HEK293 (cell line): Measurements from ENCODE around the gene NEURL1.

Experiments
- CTCF ChIA-PET: fragments of 350-600 bp; formaldehyde crosslinking; extraction: SDS; loops from one replicate; lab custom pipeline; 2021; ENCODE audit warnings: antibody characterized with exemption; lab: Yijun Ruan, JAX
- POLR2A ChIA-PET: fragments of 300-600 bp; formaldehyde crosslinking; extraction: SDS; loops from one replicate; lab custom pipeline; 2020; ENCODE audit warnings: antibody characterized with exemption, inconsistent platforms; lab: Yijun Ruan, JAX
- H3K27ac ChIP-seq: fragments of 200-500 bp; sonication (Bioruptor generic); 2 replicates; pipeline ENCODE4 v1.5.1; 2014; ENCODE audit warnings: low read depth, low read length, control low read depth, inconsistent platforms; ENCODE audit errors: extremely low read depth
- H3K36me3 ChIP-seq, 2 experiments: fragments of 200-500 bp in 1 of 2; sonication (Bioruptor generic) in 1 of 2; 1 replicate in 1 of 2; 2 replicates in 1 of 2; pipeline ENCODE4 v1.5.1; 2014 to 2017; ENCODE audit warnings: inconsistent platforms in 2 of 2, low read length in 2 of 2; ENCODE audit not compliant: control insufficient read depth in 2 of 2, insufficient read depth in 1 of 2
- H3K4me1 ChIP-seq: fragments of 200-500 bp; sonication (Bioruptor generic); 2 replicates; pipeline ENCODE4 v1.5.1; 2014; ENCODE audit warnings: mild to moderate bottlenecking, low read length, inconsistent platforms; ENCODE audit not compliant: control insufficient read depth, insufficient read depth
- H3K4me3 ChIP-seq: 2 replicates; pipeline ENCODE4 v1.5.1; 2011; ENCODE audit warnings: low read depth, mild to moderate bottlenecking, control low read depth, low read length, moderate library complexity
- H3K9me3 ChIP-seq: fragments of 200-500 bp; sonication (Bioruptor generic); 2 replicates; pipeline ENCODE4 v1.5.1; 2014; ENCODE audit warnings: low read depth, low read length, inconsistent platforms; ENCODE audit not compliant: control insufficient read depth, insufficient read depth
- EGR2 ChIP-seq: fragments of 450-650 bp; formaldehyde crosslinking; IDR thresholded peaks from 2 replicates; pipeline ENCODE4 v1.5.1; 2016; ENCODE audit warnings: low read depth, missing biosample characterization, missing genetic modification characterization
- FEZF1 ChIP-seq: fragments of 450-650 bp; formaldehyde crosslinking; IDR thresholded peaks from 2 replicates; pipeline ENCODE4 v1.5.1; 2016; ENCODE audit warnings: missing biosample characterization, missing genetic modification characterization
- GLI2 ChIP-seq: fragments of 450-650 bp; formaldehyde crosslinking; IDR thresholded peaks from 2 replicates; pipeline ENCODE4; 2017; ENCODE audit warnings: missing biosample characterization, missing genetic modification characterization, low read depth, borderline replicate concordance
- IKZF3 ChIP-seq: fragments of 450-650 bp; IDR thresholded peaks from 2 replicates; pipeline ENCODE4 v1.5.0; 2018; ENCODE audit warnings: missing biosample characterization, mild to moderate bottlenecking, missing genetic modification characterization, moderate library complexity
- KLF1 ChIP-seq: fragments of 450-650 bp; formaldehyde crosslinking; IDR thresholded peaks from 2 replicates; pipeline ENCODE4 v1.5.1; 2016; ENCODE audit warnings: missing biosample characterization, missing genetic modification characterization
- KLF9 ChIP-seq: fragments of 450-650 bp; formaldehyde crosslinking; IDR thresholded peaks from 2 replicates; pipeline ENCODE4 v1.5.1; 2016; ENCODE audit warnings: missing biosample characterization, missing genetic modification characterization, low read depth
- PRDM10 ChIP-seq: fragments of 450-650 bp; formaldehyde crosslinking; IDR thresholded peaks from 2 replicates; pipeline ENCODE4 v1.5.1; 2016; ENCODE audit warnings: missing biosample characterization, missing genetic modification characterization
- SALL2 ChIP-seq: fragments of 450-650 bp; formaldehyde crosslinking; IDR thresholded peaks from 2 replicates; pipeline ENCODE4 v1.5.0; 2017; ENCODE audit warnings: missing biosample characterization, mild to moderate bottlenecking, missing genetic modification characterization, borderline replicate concordance
- SCRT2 ChIP-seq: fragments of 450-650 bp; formaldehyde crosslinking; IDR thresholded peaks from 2 replicates; pipeline ENCODE4 v1.5.1; 2016; ENCODE audit warnings: missing biosample characterization, missing genetic modification characterization
- TRIM28 ChIP-seq: IDR thresholded peaks from 2 replicates; pipeline ENCODE4 v1.6.1; 2011; ENCODE audit warnings: low read length, control low read depth, borderline replicate concordance
- WT1 ChIP-seq: fragments of 450-650 bp; formaldehyde crosslinking; IDR thresholded peaks from 2 replicates; pipeline ENCODE4 v1.5.1; 2016; ENCODE audit warnings: missing biosample characterization, missing genetic modification characterization
- ZBTB26 ChIP-seq: fragments of 450-650 bp; formaldehyde crosslinking; optimal IDR thresholded peaks from 2 replicates; pipeline ENCODE3; 2016; ENCODE audit warnings: missing biosample characterization, mild to moderate bottlenecking, missing genetic modification characterization
- ZFHX2 ChIP-seq: fragments of 450-650 bp; formaldehyde crosslinking; conservative IDR thresholded peaks from 2 replicates; pipeline ENCODE4 v1.5.1; 2016; ENCODE audit warnings: missing biosample characterization, missing genetic modification characterization
- ZIC2 ChIP-seq: fragments of 450-650 bp; formaldehyde crosslinking; IDR thresholded peaks from 2 replicates; pipeline ENCODE4 v1.5.1; 2016; ENCODE audit warnings: missing biosample characterization, missing genetic modification characterization
- ZNF274 ChIP-seq, 2 experiments: fragments of 200-500 bp in 1 of 2; fragments of 450-650 bp in 1 of 2; sonication (Bioruptor generic) in 1 of 2; formaldehyde crosslinking in 1 of 2; IDR thresholded peaks; 2 replicates each; pipeline versions ENCODE4 v1.5.1 to v1.6.1; 2014 to 2016; ENCODE audit warnings: borderline replicate concordance in 1 of 2, inconsistent platforms in 1 of 2, low read length in 1 of 2, missing biosample characterization in 1 of 2, missing genetic modification characterization in 1 of 2
- ZNF341 ChIP-seq: fragments of 450-650 bp; formaldehyde crosslinking; IDR thresholded peaks from 2 replicates; pipeline ENCODE4; 2016; ENCODE audit warnings: low read depth, missing biosample characterization, missing genetic modification characterization
- ZNF350 ChIP-seq: fragments of 450-650 bp; formaldehyde crosslinking; IDR thresholded peaks from 2 replicates; pipeline ENCODE4 v1.5.0; 2017; ENCODE audit warnings: missing biosample characterization, mild to moderate bottlenecking, missing genetic modification characterization
- ZNF398 ChIP-seq: fragments of 450-650 bp; formaldehyde crosslinking; IDR thresholded peaks from 2 replicates; pipeline ENCODE4 v1.5.1; 2017; ENCODE audit warnings: missing biosample characterization, missing genetic modification characterization
- ZNF426 ChIP-seq: fragments of 450-650 bp; formaldehyde crosslinking; IDR thresholded peaks from 2 replicates; pipeline ENCODE4 v1.5.1; 2017; ENCODE audit warnings: missing biosample characterization, missing genetic modification characterization, mild to moderate bottlenecking, inconsistent platforms, moderate library complexity
- ZNF600 ChIP-seq: fragments of 450-650 bp; formaldehyde crosslinking; IDR thresholded peaks from 2 replicates; pipeline ENCODE4 v1.5.1; 2016; ENCODE audit warnings: missing biosample characterization, missing genetic modification characterization
- ZNF624 ChIP-seq: fragments of 450-650 bp; formaldehyde crosslinking; IDR thresholded peaks from 2 replicates; pipeline ENCODE4 v1.5.1; 2017; ENCODE audit warnings: missing biosample characterization, missing genetic modification characterization
- TF ChIP-seq, protein P1 (sequence below): fragments of 450-650 bp; IDR thresholded peaks from 2 replicates; pipeline ENCODE4 v1.5.1; 2018; ENCODE audit warnings: missing biosample characterization, missing genetic modification characterization

Gene NEURL1

DNA sequence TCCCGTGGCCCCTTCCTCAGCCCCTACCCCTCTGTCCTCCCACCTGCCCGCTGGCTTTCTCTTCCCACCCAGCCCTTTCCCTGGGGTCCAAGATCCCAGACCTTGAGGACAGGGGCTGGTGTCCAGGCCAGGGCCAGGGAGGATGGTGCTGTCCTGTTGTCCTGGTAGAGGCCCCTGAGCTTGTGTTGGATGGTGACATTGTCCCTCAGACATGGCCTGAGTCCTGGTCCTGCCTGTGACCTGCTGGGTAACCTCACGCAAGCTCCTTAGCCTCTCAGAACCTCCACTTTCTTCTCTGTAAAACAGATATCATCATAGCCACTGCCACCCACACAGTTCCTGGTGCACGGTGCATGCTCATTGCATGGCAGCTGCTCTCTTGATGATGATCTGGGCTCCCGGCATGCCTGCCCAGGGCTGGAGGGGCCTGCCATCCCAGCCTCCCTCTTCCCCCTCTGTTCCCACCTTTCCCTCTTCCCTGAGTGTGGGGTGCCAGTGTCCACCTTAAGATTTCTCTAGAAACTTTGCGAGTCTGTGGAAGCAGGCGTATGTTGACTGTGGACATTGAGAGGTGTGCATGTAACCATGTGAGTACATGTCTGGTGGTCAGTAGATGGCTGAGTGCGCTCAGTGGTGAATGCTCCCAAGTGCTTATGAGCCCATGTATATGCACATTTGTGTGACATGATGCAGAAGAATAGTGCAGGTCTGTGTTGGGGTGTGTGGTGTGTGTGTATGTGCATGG lies 60.4 kb downstream of the NEURL1 start:
- Histone ChIP-seq H3K36me3 (no peaks in the 10 kb centered on the region), H3K4me1 (peaks cover 3% of the 10 kb centered on the region; the same call in 1 of the 2 replicates), H3K4me3 (no peak overlapping the region), H3K27ac (no peak overlapping the region), H3K9me3 (no peaks in the 10 kb centered on the region)
- POLR2A ChIA-PET: no interaction called here
- TF ChIP-seq ZNF426 (tag by site-specific recombination) (no peak), ZFHX2 (tag by site-specific recombination) (0 out of 2 replicates have a peak, but pooled peaks have one; percentile 30)
- CTCF ChIA-PET: interaction anchor here (1.0 to 1.4 kb wide), 3 partner anchors 10 to 62 kb away, joined by 3 to 7 read pairs (median 4); no protein-coding TSS in a partner anchor

DNA sequence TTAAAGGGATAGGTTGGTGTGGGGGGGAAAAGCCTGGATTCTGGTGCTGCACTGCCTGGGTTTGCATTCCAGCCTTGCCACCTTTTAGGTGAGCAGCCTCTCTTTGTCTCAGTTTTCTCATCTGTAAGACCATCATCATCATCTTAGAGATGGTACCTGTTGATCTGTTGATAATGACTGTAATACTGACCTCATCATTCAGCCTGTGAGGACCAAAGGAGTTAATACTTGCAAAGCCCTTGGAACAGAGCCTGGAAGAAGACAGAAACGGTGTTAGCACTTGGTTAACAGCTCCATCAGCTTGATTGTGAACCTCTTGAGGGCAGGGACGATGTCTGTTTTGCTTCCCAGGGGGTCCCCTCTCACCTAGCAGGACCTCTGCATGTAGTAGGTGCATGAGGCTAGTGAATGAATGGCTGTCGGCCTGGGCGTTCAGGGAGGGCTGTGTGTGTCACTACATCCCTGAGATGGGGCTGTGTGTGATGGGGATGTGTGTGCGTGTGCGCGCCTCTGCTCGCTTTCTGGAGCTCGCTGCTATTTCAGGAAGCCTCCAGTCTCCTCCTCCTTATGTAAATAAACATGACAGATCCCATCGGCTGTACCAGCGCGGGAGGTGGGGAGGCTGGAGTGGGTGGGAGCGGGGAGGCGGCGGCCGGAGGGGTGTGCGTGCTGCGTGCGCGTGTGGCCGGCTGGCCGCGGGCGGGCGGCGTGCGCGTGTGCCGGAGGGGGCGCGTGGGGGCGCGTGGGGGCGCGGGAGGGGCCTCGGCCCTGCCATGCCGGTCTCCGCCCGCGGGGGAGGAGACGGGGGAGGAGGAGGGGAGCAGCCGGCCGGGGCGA lies 61.2 kb downstream of the NEURL1 start:
- no peak overlapping the region for H3K27ac ChIP-seq
- peaks cover 3% of the 10 kb centered on the region; the same call in 1 of the 2 replicates for H3K4me1 ChIP-seq
- no peaks in the 10 kb centered on the region for H3K36me3 ChIP-seq
- peak overlapping the region; percentile 36 for H3K4me3 ChIP-seq
- CTCF ChIA-PET: interaction anchor here (1.0 kb wide), 1 partner anchor 9 kb away, joined by 4 read pairs; no protein-coding TSS in a partner anchor
- H3K9me3 ChIP-seq: no peaks in the 10 kb centered on the region
- POLR2A ChIA-PET: interaction anchor here (0.7 to 1.6 kb wide), 2 partner anchors 55 to 63 kb away, joined by 3 to 4 read pairs; no protein-coding TSS in a partner anchor
- TF ChIP-seq EGR2 (tag by site-specific recombination) (peak; percentile 68), ZIC2 (tag by site-specific recombination) (peak; percentile 25; the same call in 1 of the 2 replicates), IKZF3 (tag by site-specific recombination) (peak; percentile 64), ZNF600 (tag by site-specific recombination) (peak; percentile 47; the same call in 1 of the 2 replicates), ZNF398 (peak; percentile 55; the same call in 1 of the 2 replicates), SCRT2 (tag by site-specific recombination) (peak; percentile 96), TRIM28 (peak; percentile 90; the same call in 1 of the 2 replicates), KLF1 (peak; percentile 57), KLF9 (tag by site-specific recombination) (peak; percentile 29; the same call in 1 of the 2 replicates), ZNF274 (IDR thresholded peaks at IDR 0.05; ENCODE audit: low read length) (no peak), ZNF274 (tag by site-specific recombination; IDR thresholded peaks at IDR 0.05; ENCODE audit: borderline replicate concordance) (no peak), ZNF624 (tag by site-specific recombination) (no peak), WT1 (0 out of 2 replicates have a peak, but pooled peaks have one; percentile 8), ZNF350 (tag by site-specific recombination) (no peak), PRDM10 (tag by site-specific recombination) (peak; percentile 58), SALL2 (tag by site-specific recombination) (no peak), FEZF1 (tag by site-specific recombination) (0 out of 2 replicates have a peak, but pooled peaks have one; percentile 21), GLI2 (tag by site-specific recombination) (no peak), ZBTB26 (tag by site-specific recombination) (peak; percentile 62), ZNF426 (tag by site-specific recombination) (no peak), ZNF341 (tag by site-specific recombination) (peak; percentile 9; the same call in 1 of the 2 replicates), ZFHX2 (tag by site-specific recombination) (peak; percentile 91)
- TF ChIP-seq, protein P1, sequence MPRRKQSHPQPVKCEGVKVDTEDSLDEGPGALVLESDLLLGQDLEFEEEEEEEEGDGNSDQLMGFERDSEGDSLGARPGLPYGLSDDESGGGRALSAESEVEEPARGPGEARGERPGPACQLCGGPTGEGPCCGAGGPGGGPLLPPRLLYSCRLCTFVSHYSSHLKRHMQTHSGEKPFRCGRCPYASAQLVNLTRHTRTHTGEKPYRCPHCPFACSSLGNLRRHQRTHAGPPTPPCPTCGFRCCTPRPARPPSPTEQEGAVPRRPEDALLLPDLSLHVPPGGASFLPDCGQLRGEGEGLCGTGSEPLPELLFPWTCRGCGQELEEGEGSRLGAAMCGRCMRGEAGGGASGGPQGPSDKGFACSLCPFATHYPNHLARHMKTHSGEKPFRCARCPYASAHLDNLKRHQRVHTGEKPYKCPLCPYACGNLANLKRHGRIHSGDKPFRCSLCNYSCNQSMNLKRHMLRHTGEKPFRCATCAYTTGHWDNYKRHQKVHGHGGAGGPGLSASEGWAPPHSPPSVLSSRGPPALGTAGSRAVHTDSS (tag by site-specific recombination): peak; percentile 91
